Right atrium auricular region (tissue), 2 donors: ENCODE data around the gene PLA2G4D. TPM values are rescaled to one million over a fixed set of nuclear protein-coding genes. Genes with fewer than 3 reads are reported as not detected.

Source experiments
- DNase-seq: peaks from one replicate; pipeline ENCODE4 v3.0.0-alpha.2; 2019; ENCODE audit warnings: low spot score
- H3K27ac ChIP-seq, 2 donors: fragments of 200-600 bp; sonication (generic); 1 replicate in 1 of 2; 2 replicates in 1 of 2; pipeline ENCODE4 v1.5.1; 2016 to 2019
- H3K27me3 ChIP-seq, 2 donors: fragments of 200-600 bp; sonication (generic); one replicate each; pipeline versions ENCODE4 v1.5.1 to v1.6.0; 2017 to 2019
- H3K36me3 ChIP-seq: fragments of 200-600 bp; sonication (generic); one replicate; pipeline ENCODE4 v1.5.1; 2016
- H3K4me1 ChIP-seq, 2 donors: fragments of 200-600 bp; sonication (generic); one replicate each; pipeline versions ENCODE4 v1.5.1 to v1.6.0; 2017 to 2019
- H3K4me3 ChIP-seq, 2 donors: fragments of 200-600 bp; sonication (generic); 1 replicate in 1 of 2; 2 replicates in 1 of 2; pipeline ENCODE4 v1.5.1; 2017 to 2019; ENCODE audit warnings: mild to moderate bottlenecking in 1 of 2, moderate library complexity in 1 of 2
- H3K9me3 ChIP-seq, 2 donors: fragments of 200-600 bp; sonication (generic); one replicate each; pipeline ENCODE4 v1.5.1; 2019
- CTCF ChIP-seq, 2 donors: fragments of 200-600 bp; sonication (generic); IDR thresholded peaks; one replicate each; pipeline ENCODE4 v1.5.1; 2019; ENCODE audit warnings: antibody characterized with exemption in 2 of 2
- total RNA-seq, 2 donors: library from RNA; depleted of rRNA; stranded (reverse); fragments of >200 nt; gene quantifications; one replicate each; pipeline ENCODE4 v1.1.0, GENCODE V29; 2016

PLA2G4D gene
- total RNA-seq, 2 donors from 2014 or later: not detected

GRCh38 chr15:42090781-42091180 lies 3.6 kb downstream of the PLA2G4D start:
- H3K9me3 ChIP-seq: no peaks in the 10 kb centered on the region
- DNase-seq: peak; percentile 30
- no peak overlapping the region for H3K27ac ChIP-seq
- H3K27me3 ChIP-seq: no peaks in the 10 kb centered on the region
- no peaks in the 10 kb centered on the region for H3K36me3 ChIP-seq
- no peak overlapping the region for H3K4me3 ChIP-seq
- no peak for TF ChIP-seq CTCF (IDR thresholded peaks at IDR 0.05)
- H3K4me1 ChIP-seq: no peaks in the 10 kb centered on the region

GRCh38 chr15:42090370-42090769 lies 4.0 kb downstream of the PLA2G4D start:
- no peaks in the 10 kb centered on the region for H3K36me3 ChIP-seq
- no peaks in the 10 kb centered on the region for H3K27me3 ChIP-seq
- no peak overlapping the region for H3K4me3 ChIP-seq
- DNase-seq: peak; percentile 38
- H3K9me3 ChIP-seq: no peaks in the 10 kb centered on the region
- TF ChIP-seq CTCF (IDR thresholded peaks at IDR 0.05): no peak
- H3K4me1 ChIP-seq: no peaks in the 10 kb centered on the region
- H3K27ac ChIP-seq: no peak overlapping the region

- DNase-seq: no peak
Measured at GRCh38 chr15:42089942-42090341, 4.4 kb downstream of the PLA2G4D start.

GRCh38 chr15:42088801-42089640 lies 5.3 kb downstream of the PLA2G4D start:
- Histone ChIP-seq H3K27me3 (no peaks in the 10 kb centered on the region), H3K4me1 (no peaks in the 10 kb centered on the region), H3K4me3 (no peak overlapping the region), H3K36me3 (no peaks in the 10 kb centered on the region), H3K9me3 (no peaks in the 10 kb centered on the region), H3K27ac (no peak overlapping the region)
- no peak for DNase-seq
- TF ChIP-seq CTCF (IDR thresholded peaks at IDR 0.05): no peak

More at GRCh38 chr15:42089942-42090341, 4.4 kb downstream of the PLA2G4D start:
- Histone ChIP-seq H3K9me3 (no peaks in the 10 kb centered on the region), H3K36me3 (no peaks in the 10 kb centered on the region), H3K4me3 (no peak overlapping the region), H3K27me3 (no peaks in the 10 kb centered on the region), H3K27ac (no peak overlapping the region), H3K4me1 (no peaks in the 10 kb centered on the region)
- no peak for TF ChIP-seq CTCF (IDR thresholded peaks at IDR 0.05)

- H3K27ac ChIP-seq: no peak overlapping the region
- no peak for DNase-seq
- no peaks in the 10 kb centered on the region for H3K36me3 ChIP-seq
- no peaks in the 10 kb centered on the region for H3K9me3 ChIP-seq
- H3K27me3 ChIP-seq: no peaks in the 10 kb centered on the region
- H3K4me1 ChIP-seq: no peaks in the 10 kb centered on the region
- TF ChIP-seq CTCF (IDR thresholded peaks at IDR 0.05): no peak
- H3K4me3 ChIP-seq: no peak overlapping the region
Measured at GRCh38 chr15:42087926-42088800, 6.2 kb downstream of the PLA2G4D start.
